Stimulated activated CD8-positive, alpha-beta memory T cell treated with anti-CD3 and anti-CD28 coated beads, Interleukin-4, amount 100 ng/mL, for 48 hours (primary cell): ENCODE data around the gene HOXC13.

Source experiments
- DNase-seq: peaks from one replicate; pipeline ENCODE4 v3.0.0-alpha.2; 2020

The HOXC13 gene

GRCh38 chr12:53955036-53955775 lies 16.6 kb downstream of the HOXC13 start:
- DNase-seq = no peak

DNA sequence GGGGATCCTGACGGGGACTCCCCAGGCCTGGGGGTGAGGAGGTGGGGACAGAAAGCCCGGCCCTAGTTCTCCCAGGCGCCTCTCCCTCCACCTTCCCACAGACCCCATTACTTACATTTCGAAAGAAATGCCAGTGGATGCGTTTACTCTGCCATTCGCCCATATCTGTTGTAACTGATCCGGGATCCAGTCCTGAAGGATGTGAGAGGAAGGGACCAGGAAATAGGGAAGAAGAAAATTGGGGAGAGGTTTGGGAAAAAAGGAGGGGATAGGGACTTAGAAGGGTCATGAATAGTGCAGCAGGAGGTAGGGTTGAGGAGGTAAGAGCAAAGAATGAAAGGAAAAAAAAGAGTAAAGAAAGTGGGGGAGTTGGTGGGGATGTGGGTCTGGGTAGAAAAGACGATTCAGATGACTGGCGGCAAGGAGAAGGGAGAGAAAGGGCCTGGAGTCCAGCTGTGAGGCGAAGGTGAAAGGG lies 17.2 kb downstream of the HOXC13 start:
- DNase-seq = no peak

DNA sequence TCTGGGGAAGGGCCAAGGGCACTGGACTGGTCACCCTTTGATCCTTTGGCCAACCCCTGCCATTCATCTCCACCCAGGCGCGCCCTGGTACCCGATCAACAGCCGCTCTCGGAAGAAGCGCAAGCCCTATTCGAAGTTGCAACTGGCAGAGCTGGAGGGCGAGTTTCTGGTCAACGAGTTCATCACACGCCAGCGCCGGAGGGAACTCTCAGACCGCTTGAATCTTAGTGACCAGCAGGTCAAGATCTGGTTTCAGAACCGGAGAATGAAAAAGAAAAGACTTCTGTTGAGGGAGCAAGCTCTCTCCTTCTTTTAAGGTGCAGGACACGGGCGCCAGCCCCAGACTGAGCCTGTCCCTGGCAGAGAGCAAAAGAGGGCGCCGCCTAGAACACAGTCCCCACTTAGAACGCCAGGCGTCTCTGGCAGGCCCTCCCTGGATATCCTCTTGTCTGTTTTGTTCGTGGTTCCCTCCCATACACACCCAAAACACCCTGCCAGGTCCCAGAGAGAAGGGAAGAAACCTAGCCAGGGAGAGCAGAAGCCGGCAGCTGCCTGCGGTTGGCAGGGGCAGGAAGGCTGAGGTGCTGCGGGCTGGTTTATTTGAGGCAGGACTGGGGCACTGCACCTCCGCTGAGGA lies 17.7 kb downstream of the HOXC13 start:
- no peak for DNase-seq

DNA sequence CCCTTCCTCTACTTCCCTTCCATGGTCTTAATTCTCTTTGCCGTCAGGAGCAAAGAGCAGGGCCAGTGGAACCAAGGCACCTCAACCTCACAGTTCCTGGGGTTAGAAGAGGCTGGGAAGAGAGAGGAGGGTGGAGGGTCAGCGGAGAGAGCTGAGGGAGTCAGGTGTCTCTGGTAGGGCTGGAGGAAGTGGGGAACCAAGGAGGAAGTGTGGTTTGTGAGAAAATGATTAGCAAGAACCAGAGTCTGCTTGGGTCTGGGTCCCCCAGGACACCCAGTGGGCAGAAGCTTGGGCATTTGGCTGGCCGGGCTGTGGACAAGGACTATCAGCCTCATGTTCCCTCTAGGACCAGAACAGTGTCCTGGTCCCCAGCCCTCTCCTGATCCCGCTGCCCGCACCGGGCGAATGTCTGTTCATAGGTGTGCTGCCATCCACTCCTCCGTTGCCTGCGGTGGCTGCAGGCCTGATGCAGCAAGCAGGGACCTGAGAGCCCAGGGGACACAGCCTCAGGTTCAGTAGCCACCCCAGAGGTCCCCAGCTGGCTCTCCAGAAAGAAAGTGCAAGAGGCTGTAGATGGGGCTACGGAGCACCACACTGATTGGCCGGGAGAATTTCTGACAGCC lies 18.4 kb downstream of the HOXC13 start:
- no peak for DNase-seq

DNA sequence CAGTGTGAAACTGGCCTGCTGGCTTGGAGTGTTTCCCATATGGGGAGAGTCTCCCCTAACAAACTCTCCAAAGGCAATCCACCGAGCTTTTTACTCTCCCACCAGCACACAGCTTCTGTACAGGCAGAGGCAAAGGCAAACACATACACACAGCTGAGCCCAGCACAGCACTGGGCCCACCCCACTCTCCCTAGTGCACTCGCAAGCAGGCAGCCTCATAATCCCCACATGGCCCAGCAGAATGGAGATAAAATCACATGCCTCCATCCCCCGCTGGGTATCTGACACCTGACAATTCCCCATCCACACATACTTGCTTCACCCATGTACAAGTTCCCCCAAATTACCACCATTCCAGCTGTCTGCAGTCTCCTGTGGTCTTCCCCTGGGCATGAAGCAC lies 19.5 kb downstream of the HOXC13 start:
- no peak for DNase-seq

GRCh38 chr12:53959314-53959713 lies 20.7 kb downstream of the HOXC13 start:
- DNase-seq = no peak

GRCh38 chr12:53960187-53961024 lies 21.8 kb downstream of the HOXC13 start:
- DNase-seq = no peak

DNA sequence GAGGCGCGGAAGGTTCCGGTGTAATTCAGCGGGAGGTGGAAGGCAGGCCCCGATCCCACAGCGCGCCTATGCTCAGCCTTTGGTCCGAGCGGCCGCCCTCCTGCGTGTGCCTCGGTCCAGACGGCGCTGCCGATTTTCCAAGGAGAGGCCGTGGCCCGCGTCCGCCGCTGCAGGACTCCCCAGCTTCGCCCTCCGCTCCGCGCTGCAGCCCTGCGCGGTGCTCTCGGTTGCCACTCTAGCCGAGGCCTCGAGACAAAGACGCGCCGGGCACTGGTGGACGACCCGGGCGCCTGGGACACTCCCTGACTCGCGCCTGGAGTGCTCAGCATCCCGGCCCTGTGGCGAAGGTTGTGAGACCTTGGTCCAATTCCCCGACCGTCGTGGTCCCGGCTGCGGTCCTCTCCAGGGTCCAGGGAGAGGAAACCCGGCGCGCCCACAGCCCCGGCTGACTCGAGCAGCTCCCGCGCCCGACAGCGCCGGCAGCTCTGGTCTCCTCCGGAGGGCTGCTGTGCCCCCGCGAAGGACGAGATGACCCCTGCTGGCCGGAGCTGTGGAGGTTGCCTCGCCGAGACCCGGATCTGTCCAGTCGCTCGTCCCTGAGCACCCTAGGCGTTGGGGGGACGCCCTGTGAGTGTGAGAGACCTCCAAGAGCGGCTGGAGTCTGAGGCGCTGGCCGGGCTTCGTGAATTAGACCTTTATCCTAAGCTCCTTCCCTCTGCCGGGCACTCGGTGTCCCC lies 22.6 kb downstream of the HOXC13 start:
- no peak for DNase-seq

GRCh38 chr12:53963005-53963404 lies 24.4 kb downstream of the HOXC13 start:
- DNase-seq = no peak

DNA sequence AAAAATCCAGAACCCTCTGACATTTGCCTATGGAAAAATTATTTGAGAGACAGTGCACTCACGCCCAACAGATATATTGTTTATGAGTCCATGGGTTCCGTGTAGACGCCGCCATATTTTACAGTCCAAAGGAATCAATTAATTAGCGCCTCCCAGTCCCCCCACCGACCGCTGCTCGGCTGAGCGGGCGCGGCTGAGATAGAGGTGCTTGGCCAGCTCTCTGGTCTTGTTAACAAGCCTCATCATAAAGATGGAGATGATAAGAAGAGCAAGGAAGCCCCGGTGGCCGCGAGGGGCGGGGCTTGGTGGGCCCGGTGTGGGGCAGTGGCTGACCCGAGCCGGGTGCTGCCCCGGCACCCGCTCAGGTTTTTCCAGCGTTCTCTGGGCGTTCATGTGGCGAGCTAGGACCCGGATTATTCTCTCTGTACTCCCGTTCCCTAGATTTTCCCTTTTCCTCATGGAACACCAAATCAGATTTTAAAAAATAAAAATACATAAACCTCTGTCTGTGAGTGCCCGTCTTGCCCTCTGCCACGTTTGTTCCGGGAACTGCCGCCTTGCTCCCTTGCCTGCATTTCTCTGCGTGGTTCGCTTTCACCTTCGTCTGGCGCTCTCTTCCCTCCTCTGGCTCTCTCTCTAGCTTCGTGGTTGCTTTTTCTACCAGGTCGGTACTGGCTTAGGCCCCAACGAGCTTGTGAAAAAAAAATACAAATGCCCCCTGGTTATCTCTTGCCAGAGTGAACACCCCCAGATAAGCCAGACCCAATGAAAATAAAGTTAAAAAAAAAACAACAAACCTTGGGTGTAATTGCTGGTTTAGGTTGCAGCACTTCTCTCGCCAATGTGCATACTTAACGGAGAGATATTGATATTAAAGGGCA lies 25.0 kb downstream of the HOXC13 start:
- DNase-seq = no peak

- DNase-seq = no peak
Measured at GRCh38 chr12:53964315-53964713, 25.7 kb downstream of the HOXC13 start.

DNA sequence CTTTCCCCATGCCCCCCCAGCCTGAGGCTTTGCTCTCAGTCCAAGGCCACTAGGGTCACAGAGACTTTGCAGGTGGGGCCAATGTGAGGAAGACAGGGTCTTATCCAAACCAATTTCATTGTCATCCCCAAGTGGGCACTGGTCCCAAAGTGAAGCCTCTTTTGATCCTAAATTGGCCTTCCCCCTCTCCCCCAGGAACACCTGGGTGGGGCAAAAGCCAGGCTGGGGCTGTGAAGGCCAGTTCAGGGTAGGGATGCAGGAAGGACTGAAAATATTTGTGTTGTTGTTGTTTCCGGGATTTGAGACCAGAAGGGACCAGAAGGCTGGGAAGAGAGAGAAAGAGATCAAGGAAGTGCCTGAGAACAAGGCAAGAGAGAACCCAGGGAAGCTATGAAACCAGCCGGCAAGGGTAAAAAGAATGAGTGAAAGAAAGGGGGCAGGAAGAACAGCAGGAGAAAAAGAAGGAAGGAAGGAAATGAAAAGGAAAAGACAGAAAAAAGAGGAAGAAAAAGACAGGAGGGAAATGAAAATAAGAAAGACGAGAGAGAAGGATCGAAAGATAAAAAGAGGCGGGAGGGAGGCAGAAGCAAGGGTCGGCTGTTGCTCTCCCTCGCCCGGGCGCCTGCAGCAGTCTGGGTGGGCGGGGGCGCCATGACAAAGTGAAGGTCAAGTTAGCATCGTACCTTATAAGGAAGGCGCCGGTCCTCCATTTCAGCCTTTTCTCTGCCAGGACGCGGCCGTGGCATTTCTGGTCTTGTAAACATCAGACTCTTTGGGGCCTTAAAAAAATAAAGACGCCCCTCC lies 26.9 kb downstream of the HOXC13 start:
- DNase-seq = no peak

DNA sequence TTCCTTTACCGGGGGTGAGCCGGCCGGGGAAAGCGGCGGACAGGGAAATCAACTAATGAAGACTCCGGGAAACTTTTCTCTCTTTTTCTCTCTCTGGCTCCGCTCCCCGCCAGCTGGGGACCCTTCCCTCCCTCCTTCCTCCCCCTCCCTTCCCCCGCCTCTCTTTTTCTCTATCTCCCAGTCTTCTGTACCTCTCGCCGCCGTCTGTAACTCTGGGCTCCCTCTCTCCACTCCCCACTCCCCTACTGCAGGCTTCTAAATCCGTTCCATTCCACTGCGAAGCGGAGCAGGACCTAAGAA lies 27.4 kb downstream of the HOXC13 start:
- DNase-seq = no peak

DNA sequence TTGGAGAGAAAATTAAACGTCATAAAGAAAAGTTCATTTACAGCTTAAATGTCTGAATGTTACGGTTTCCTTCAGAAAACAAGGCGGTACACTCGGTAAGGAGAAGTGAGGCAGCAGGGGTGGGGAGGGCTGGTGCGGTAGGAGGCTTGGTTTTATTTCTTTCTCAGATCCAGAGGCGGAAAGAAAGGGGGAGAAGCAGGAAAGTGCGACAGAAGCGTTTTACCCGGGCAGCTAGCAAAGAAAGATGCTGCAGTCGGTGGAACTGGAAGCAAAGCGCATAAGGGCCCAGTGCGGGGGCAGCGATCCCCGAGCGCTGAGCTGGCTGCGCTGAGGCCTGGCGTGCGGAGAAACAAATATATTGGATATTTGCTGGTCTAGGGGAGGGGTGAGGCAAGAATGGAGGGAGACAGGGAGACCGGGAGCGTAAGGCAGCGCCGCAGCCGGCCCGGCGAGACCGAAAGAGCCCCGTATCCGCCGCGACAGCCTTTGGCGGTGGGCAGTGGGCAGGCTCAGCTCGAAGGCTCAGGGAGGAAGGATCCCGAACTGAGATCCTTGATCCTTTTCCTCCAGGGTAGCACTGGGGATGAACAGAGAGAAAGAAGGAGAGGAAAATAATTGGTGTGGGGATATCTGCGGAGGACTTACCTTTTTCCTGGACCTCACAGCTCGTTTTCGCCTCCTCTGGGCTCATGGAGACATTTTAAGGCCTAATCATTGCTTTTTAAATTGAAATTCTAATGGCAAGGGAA lies 27.9 kb downstream of the HOXC13 start:
- DNase-seq = no peak

GRCh38 chr12:53967421-53967925 lies 28.8 kb downstream of the HOXC13 start:
- DNase-seq = no peak

DNA sequence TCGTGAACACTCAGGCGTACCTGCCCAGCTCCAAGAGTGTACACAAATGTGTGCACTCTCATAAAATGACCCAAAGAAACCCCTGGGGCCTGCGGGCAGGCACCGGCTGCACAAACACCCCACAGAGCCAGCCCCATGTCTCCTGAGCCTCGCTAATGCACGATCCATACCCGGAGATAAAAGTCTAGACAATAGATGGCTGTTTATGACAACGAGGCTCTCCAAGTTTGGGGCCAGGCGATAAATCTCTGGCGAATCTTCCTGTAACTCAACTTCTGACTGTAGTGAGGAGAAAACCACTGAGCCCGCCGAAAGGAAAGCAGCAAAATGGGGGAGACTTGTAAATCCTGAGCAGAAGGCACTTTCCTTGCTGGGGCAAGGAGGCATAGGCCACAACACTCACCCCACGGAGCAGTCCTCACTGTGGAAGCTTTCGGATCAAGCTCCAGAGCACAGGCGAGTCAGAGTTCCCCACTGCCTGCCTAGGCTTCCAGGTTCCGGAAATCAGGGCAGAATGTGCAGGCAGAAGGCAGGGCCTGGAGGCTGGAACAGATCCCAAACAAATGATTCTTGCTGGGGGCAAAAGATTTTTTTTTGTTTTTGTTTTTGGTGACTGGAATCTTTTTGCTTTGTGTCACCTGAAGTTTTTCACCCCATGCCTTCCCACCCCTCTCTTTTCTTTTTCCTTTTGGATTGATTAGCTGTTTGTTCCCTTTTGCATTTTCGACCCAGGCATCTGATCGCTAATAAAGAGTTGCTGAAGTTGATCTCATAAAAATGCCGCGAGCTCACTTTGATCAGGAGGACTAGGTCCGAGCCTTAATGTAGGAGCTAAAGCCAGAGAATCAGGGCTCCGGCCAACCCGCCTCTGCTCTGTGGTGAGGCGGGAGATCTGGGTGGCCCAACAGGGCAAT lies 29.8 kb downstream of the HOXC13 start:
- DNase-seq = no peak

DNA sequence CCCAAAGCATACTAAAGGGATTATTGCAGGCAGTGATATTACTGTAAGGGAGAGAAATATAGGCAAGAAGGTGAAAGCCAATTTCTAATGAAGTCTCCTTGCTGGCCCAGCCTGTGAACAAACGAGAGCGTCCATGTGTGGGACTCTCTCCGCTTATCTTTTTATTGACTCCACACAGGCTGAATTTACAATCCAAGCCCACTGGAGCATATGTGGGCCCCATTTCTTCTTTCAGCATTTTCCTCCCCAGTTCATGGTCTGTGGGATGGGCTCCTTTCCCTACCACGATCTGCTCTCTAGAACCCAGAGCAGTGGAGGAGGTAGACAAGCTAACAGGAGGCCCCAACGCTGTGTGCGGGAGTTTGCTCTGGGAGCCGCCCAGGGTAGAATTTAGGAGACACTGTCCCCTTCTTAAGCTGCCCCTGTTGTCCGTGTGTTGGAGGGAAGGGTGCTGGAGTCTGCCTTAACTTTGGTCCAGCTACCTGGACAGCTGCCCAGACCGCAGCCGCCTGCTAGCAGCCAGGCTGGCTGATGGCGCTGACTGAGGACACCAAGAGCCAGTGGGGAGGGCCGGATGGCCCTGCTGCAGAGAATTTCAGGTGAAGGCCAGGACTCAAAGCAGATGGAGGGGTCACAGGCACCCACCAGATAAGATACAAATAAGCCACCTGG lies 31.1 kb downstream of the HOXC13 start:
- no peak for DNase-seq

- no peak for DNase-seq
Measured at GRCh38 chr12:53970451-53970850, 31.8 kb downstream of the HOXC13 start.
